ENCODE results near the gene VPS4A. TPM values are rescaled to one million over a fixed set of nuclear protein-coding genes. Genes with fewer than 3 reads are reported as not detected.

The VPS4A gene
- total RNA-seq: 10 to 100 TPM in 4 of 5 donors, 1 to 10 TPM in 1; 4.1 to 51.0 (median 33.9) TPM
- 10 to 100 TPM; 27.3 to 30.4 (median 27.8) TPM for polyA plus RNA-seq
- long read RNA-seq, donor 1, full-length matches to known transcripts: 7 of 7 reads
- long read RNA-seq, donor 1, partial matches to known transcripts: 0 of 7 reads
- long read RNA-seq, donor 1, other reads (novel, unspliced or antisense): 0 of 7 reads
- long read RNA-seq, donor 2, full-length matches to known transcripts: 9 of 9 reads
- long read RNA-seq, donor 2, partial matches to known transcripts: 0 of 9 reads
- long read RNA-seq, donor 2, other reads (novel, unspliced or antisense): 0 of 9 reads
- long read RNA-seq, donor 3, full-length matches to known transcripts: 3 of 3 reads
- long read RNA-seq, donor 3, partial matches to known transcripts: 0 of 3 reads
- long read RNA-seq, donor 3, other reads (novel, unspliced or antisense): 0 of 3 reads
- long read RNA-seq, donor 4, full-length matches to known transcripts: 3 of 3 reads
- long read RNA-seq, donor 4, partial matches to known transcripts: 0 of 3 reads
- long read RNA-seq, donor 4, other reads (novel, unspliced or antisense): 0 of 3 reads
- long read RNA-seq, donor 5, full-length matches to known transcripts: 25 of 49 reads
- long read RNA-seq, donor 5, partial matches to known transcripts: 24 of 49 reads
- long read RNA-seq, donor 5, other reads (novel, unspliced or antisense): 0 of 49 reads
- long read RNA-seq, donor 6, full-length matches to known transcripts: 24 of 110 reads
- long read RNA-seq, donor 6, partial matches to known transcripts: 86 of 110 reads
- long read RNA-seq, donor 6, other reads (novel, unspliced or antisense): 0 of 110 reads
- long read RNA-seq, donor 7, full-length matches to known transcripts: 19 of 58 reads
- long read RNA-seq, donor 7, partial matches to known transcripts: 33 of 58 reads
- long read RNA-seq, donor 7, other reads (novel, unspliced or antisense): 6 of 58 reads
- long read RNA-seq, donor 8, full-length matches to known transcripts: 12 of 35 reads
- long read RNA-seq, donor 8, partial matches to known transcripts: 23 of 35 reads
- long read RNA-seq, donor 8, other reads (novel, unspliced or antisense): 0 of 35 reads
- long read RNA-seq, donor 9, full-length matches to known transcripts: 9 of 9 reads
- long read RNA-seq, donor 9, partial matches to known transcripts: 0 of 9 reads
- long read RNA-seq, donor 9, other reads (novel, unspliced or antisense): 0 of 9 reads
- long read RNA-seq, donor 10, full-length matches to known transcripts: 6 of 6 reads
- long read RNA-seq, donor 10, partial matches to known transcripts: 0 of 6 reads
- long read RNA-seq, donor 10, other reads (novel, unspliced or antisense): 0 of 6 reads

DNA sequence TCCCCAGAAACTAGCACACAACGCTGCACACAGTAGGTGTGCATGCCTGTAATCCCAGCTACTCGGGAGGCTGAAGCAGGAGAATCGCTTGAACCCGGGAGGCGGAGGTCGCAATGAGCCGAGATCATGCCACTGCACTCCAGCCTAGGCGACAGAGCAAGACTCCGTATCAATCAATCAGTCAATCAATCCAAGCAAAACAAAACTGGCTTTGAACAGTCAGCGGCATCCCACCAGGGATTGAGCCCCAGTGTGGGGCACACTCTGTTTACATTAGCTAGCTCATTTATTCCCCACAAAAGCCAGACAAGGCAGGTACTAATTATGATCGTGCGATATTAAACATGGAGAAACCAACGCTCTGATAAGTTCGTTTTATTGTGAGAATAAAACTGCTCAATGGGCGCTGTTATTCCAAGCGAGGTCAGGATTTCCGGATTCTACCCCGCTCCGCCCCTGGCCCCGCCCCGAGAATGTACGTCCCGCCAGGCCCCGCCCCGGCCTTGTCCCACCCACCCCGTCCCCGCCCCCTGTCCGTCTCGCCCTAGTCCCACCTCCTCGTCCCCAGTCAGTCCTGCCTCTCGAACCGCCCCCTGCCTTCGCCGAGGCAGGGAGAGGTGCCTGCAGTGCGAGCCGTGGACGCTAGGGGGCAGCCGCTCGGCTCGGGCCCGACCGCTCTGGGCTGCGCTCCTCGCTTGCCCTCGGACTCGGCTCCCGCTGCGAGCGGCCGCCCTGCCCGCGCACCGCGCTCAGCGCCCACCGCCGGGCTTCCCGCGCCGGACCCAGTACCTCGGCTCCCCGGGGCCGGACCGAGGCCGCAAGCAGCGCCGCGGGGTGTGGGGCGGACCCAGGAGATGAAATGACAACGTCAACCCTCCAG, at the start of gene VPS4A:
TSS of gene VPS4A (plus strand) at position 698 of the 880 bp plus-strand sequence. CDS start at position 860, 162 bp downstream.
- intact Hi-C loops (cut with DNase I; ENCODE audit: low total_unique reads): no loop called here

GRCh38 chr16:69266334-69267063, 44.7 kb upstream of the VPS4A start:
- TF ChIP-seq POLR2AphosphoS5 (IDR thresholded peaks at IDR 0.05) (no peak), EP300 (IDR thresholded peaks at IDR 0.05) (no peak), POLR2A (IDR thresholded peaks at IDR 0.05) (no peak)
- TF ChIP-seq, protein P1, sequence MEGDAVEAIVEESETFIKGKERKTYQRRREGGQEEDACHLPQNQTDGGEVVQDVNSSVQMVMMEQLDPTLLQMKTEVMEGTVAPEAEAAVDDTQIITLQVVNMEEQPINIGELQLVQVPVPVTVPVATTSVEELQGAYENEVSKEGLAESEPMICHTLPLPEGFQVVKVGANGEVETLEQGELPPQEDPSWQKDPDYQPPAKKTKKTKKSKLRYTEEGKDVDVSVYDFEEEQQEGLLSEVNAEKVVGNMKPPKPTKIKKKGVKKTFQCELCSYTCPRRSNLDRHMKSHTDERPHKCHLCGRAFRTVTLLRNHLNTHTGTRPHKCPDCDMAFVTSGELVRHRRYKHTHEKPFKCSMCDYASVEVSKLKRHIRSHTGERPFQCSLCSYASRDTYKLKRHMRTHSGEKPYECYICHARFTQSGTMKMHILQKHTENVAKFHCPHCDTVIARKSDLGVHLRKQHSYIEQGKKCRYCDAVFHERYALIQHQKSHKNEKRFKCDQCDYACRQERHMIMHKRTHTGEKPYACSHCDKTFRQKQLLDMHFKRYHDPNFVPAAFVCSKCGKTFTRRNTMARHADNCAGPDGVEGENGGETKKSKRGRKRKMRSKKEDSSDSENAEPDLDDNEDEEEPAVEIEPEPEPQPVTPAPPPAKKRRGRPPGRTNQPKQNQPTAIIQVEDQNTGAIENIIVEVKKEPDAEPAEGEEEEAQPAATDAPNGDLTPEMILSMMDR (IDR thresholded peaks at IDR 0.05): no peak
- WGBS, 5 donors: 54 to 70% (median 66%) methylated on average over 4 of the region's 4 CpGs
- H3K27ac ChIP-seq: no peak overlapping the region
- peaks cover 0 to 42% (median 32%) of the 10 kb centered on the region in 4 donors for H3K36me3 ChIP-seq
- H3K9me3 ChIP-seq: no peaks in the 10 kb centered on the region
- no peak for DNase-seq
- H3K27me3 ChIP-seq: no peaks in the 10 kb centered on the region
- intact Hi-C loops (cut with DNase I; ENCODE audit: low total_unique reads): no loop called here
- peaks cover 0 to 9% (median 0%) of the 10 kb centered on the region in 4 donors for H3K4me1 ChIP-seq
- H3K4me3 ChIP-seq: no peak overlapping the region

More for the DNA sequence above, at the start of gene VPS4A:
- no peaks in the 10 kb centered on the region for H3K27me3 ChIP-seq
- TF ChIP-seq EP300 (IDR thresholded peaks at IDR 0.05): no peak
- no peak for TF ChIP-seq POLR2A (IDR thresholded peaks at IDR 0.05)
- TF ChIP-seq, protein P1 (IDR thresholded peaks at IDR 0.05): peak in 5 of 7 experiments; percentile 64 to 99 (median 95)
- peak; percentile 67 to 96 (median 82) for TF ChIP-seq POLR2AphosphoS5 (IDR thresholded peaks at IDR 0.05)
- no peaks in the 10 kb centered on the region for H3K9me3 ChIP-seq
- peak within 1 kb of the TSS; percentile 88 to 98 (median 93) for H3K27ac ChIP-seq
- WGBS, 5 donors: 8 to 19% (median 9%) methylated on average over 34 to 70 of the region's 70 CpGs
- peak within 1 kb of the TSS; percentile 92 to 97 (median 94) for H3K4me3 ChIP-seq
- peak; percentile 97 to 99 for DNase-seq
- H3K4me1 ChIP-seq: peaks cover 28 to 48% (median 41%) of the 10 kb centered on the region in 4 donors
- peaks cover 8 to 24% (median 22%) of the 10 kb centered on the region in 4 donors for H3K36me3 ChIP-seq

DNA sequence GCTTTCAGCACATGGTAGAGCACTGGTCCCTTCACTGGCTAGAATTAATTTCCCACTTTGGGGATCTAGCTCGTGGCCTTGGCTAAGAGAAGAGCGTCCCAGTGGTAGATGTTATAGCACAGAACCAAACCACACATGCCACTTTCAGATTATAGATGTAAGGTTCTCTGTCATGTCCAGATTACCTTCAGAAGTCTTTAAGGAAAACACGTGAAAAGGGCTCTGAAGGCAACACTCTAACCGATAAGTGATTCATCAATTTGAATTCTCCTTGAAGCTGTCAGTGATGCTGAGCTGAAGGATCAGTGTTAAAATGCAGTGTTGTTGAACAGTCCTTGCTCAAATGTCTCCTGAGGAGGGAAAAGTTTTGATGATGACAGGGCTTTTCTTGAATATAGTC, 43.5 kb upstream of the VPS4A start:
- H3K9me3 ChIP-seq: no peaks in the 10 kb centered on the region
- H3K4me1 ChIP-seq: peaks cover 0 to 9% (median 0%) of the 10 kb centered on the region in 4 donors
- no peak overlapping the region for H3K27ac ChIP-seq
- TF ChIP-seq POLR2A (IDR thresholded peaks at IDR 0.05) (no peak), EP300 (IDR thresholded peaks at IDR 0.05) (no peak), POLR2AphosphoS5 (IDR thresholded peaks at IDR 0.05) (no peak)
- TF ChIP-seq, protein P1 (IDR thresholded peaks at IDR 0.05): no peak
- peaks cover 0 to 53% (median 41%) of the 10 kb centered on the region in 4 donors for H3K36me3 ChIP-seq
- H3K27me3 ChIP-seq: no peaks in the 10 kb centered on the region
- 74 to 91% (median 86%) methylated on average over 4 of the region's 4 CpGs for WGBS, 5 donors
- H3K4me3 ChIP-seq: no peak overlapping the region
- no peak for DNase-seq
- intact Hi-C loops (cut with DNase I; ENCODE audit: low total_unique reads): no loop called here

Data from stomach (tissue), 19 donors.